Astrocyte (in vitro differentiated cells and primary cell): ENCODE results near the gene OR1J4. TPM values are rescaled to one million over a fixed set of nuclear protein-coding genes. Genes with fewer than 3 reads are reported as not detected.

ENCODE experiments used
- DNase-seq: peaks from one replicate; pipeline ENCODE4 v3.0.0-alpha.2; 2010; ENCODE audit warnings: low read depth
- FAIRE-seq: peaks from 2 replicates; lab custom pipeline; 2011; peaks lifted over from hg19 to GRCh38; lab: Jason Lieb, UNC
- H2AFZ ChIP-seq: 2 replicates; pipeline ENCODE4 v1.6.0; 2012; ENCODE audit warnings: low read depth, low read length, inconsistent platforms
- H3K27ac ChIP-seq: 2 replicates; pipeline ENCODE4 v1.5.1; 2011; ENCODE audit warnings: low read depth, low read length, inconsistent platforms
- H3K27me3 ChIP-seq: 2 replicates; pipeline ENCODE4 v1.6.0; 2011; ENCODE audit warnings: low read length, inconsistent platforms; ENCODE audit not compliant: insufficient read depth
- H3K36me3 ChIP-seq: 2 replicates; pipeline ENCODE4 v1.5.1; 2011; ENCODE audit warnings: low read length, inconsistent platforms; ENCODE audit not compliant: insufficient read depth
- H3K4me1 ChIP-seq: 2 replicates; pipeline ENCODE4 v1.5.1; 2011; ENCODE audit warnings: low read length, inconsistent platforms; ENCODE audit not compliant: insufficient read depth
- H3K4me2 ChIP-seq: 2 replicates; pipeline ENCODE4 v1.6.0; 2012; ENCODE audit warnings: low read length, inconsistent platforms
- H3K4me3 ChIP-seq: 2 replicates; pipeline ENCODE4 v1.5.1; 2011; ENCODE audit warnings: low read depth, mild to moderate bottlenecking, low read length, inconsistent platforms; ENCODE audit not compliant: insufficient read depth
- H3K79me2 ChIP-seq: 2 replicates; pipeline ENCODE4 v1.6.0; 2012; ENCODE audit warnings: mild to moderate bottlenecking, low read length, inconsistent platforms; ENCODE audit not compliant: insufficient read depth
- H3K9ac ChIP-seq: 2 replicates; pipeline ENCODE4 v1.6.0; 2012; ENCODE audit warnings: mild to moderate bottlenecking, low read length, inconsistent platforms
- H3K9me3 ChIP-seq: 2 replicates; pipeline ENCODE4 v1.5.1; 2012; ENCODE audit warnings: low read depth, mild to moderate bottlenecking, low read length, inconsistent platforms; ENCODE audit not compliant: insufficient read depth
- H4K20me1 ChIP-seq: 2 replicates; pipeline ENCODE4 v1.6.0; 2012; ENCODE audit warnings: low read length, inconsistent platforms; ENCODE audit not compliant: insufficient read depth
- H3K27ac Mint-ChIP-seq: one replicate; pipeline ENCODE4 v1.8.0; 2021; ENCODE audit warnings: mild to moderate bottlenecking, mixed read lengths; ENCODE audit not compliant: unreplicated experiment
- H3K27me3 Mint-ChIP-seq: one replicate; pipeline ENCODE4 v1.8.0; 2021; ENCODE audit warnings: low read depth, mixed read lengths; ENCODE audit not compliant: unreplicated experiment
- H3K36me3 Mint-ChIP-seq: one replicate; pipeline ENCODE4 v1.8.0; 2021; ENCODE audit warnings: low read depth, mixed read lengths; ENCODE audit not compliant: unreplicated experiment
- H3K4me1 Mint-ChIP-seq: one replicate; pipeline ENCODE4 v1.8.0; 2021; ENCODE audit warnings: low read depth, mixed read lengths; ENCODE audit not compliant: unreplicated experiment
- H3K4me3 Mint-ChIP-seq: one replicate; pipeline ENCODE4 v1.8.0; 2021; ENCODE audit warnings: mild to moderate bottlenecking, moderate library complexity, mixed read lengths; ENCODE audit not compliant: unreplicated experiment
- H3K9me3 Mint-ChIP-seq: one replicate; pipeline ENCODE4 v1.8.0; 2021; ENCODE audit warnings: mild to moderate bottlenecking, mixed read lengths; ENCODE audit not compliant: unreplicated experiment
- EZH2 ChIP-seq: IDR thresholded peaks from 2 replicates; pipeline ENCODE4 v1.6.1; 2012; ENCODE audit warnings: mild to moderate bottlenecking, low read length, inconsistent platforms; ENCODE audit not compliant: insufficient read depth
- total RNA-seq: library from RNA; stranded (reverse); gene quantifications from 2 replicates; pipeline ENCODE4 v1.2.1, GENCODE V29; 2021
- TF ChIP-seq, protein P1 (sequence below): IDR thresholded peaks from 2 replicates; pipeline ENCODE4 v1.5.1; 2011; ENCODE audit warnings: low read depth, mild to moderate bottlenecking, inconsistent platforms, low read length, moderate library complexity; ENCODE audit not compliant: insufficient read depth

OR1J4 gene
- total RNA-seq, 1 donor from 2014 or later, result not detected

DNA sequence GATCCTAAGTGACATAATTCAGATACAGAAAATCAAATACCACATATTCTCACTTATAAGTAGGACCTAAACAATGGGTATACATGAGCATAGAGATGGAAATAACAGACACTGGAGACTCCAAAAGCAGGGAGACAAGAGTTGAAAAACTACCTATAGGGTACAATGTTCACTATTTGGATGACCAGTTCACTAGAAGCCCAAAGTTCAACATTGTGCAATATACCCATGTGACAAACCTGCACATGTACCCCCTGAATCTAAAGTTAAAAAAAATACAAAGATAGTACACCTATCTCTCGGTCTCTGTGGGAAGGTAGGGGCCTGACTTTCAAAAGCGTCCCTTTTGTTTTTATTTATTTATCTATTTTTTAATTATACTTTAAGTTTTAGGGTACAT, 19.8 kb downstream of the OR1J4 start:
- H3K36me3 Mint-ChIP-seq, result no peaks in the 10 kb centered on the region
- Histone ChIP-seq H3K4me3 (no peak overlapping the region), H3K4me1 (no peaks in the 10 kb centered on the region), H3K36me3 (no peaks in the 10 kb centered on the region), H3K4me2 (no peak overlapping the region), H3K9me3 (no peaks in the 10 kb centered on the region), H4K20me1 (no peaks in the 10 kb centered on the region), H3K79me2 (no peaks in the 10 kb centered on the region), H3K27me3 (no peaks in the 10 kb centered on the region), H3K27ac (no peak overlapping the region), H3K9ac (no peak overlapping the region), H2AFZ (no peak overlapping the region)
- FAIRE-seq (no peak), DNase-seq (no peak)
- H3K4me1 Mint-ChIP-seq, result no peaks in the 10 kb centered on the region
- H3K27ac Mint-ChIP-seq, result no peak overlapping the region
- TF ChIP-seq, protein P1, sequence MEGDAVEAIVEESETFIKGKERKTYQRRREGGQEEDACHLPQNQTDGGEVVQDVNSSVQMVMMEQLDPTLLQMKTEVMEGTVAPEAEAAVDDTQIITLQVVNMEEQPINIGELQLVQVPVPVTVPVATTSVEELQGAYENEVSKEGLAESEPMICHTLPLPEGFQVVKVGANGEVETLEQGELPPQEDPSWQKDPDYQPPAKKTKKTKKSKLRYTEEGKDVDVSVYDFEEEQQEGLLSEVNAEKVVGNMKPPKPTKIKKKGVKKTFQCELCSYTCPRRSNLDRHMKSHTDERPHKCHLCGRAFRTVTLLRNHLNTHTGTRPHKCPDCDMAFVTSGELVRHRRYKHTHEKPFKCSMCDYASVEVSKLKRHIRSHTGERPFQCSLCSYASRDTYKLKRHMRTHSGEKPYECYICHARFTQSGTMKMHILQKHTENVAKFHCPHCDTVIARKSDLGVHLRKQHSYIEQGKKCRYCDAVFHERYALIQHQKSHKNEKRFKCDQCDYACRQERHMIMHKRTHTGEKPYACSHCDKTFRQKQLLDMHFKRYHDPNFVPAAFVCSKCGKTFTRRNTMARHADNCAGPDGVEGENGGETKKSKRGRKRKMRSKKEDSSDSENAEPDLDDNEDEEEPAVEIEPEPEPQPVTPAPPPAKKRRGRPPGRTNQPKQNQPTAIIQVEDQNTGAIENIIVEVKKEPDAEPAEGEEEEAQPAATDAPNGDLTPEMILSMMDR, result no peak
- TF ChIP-seq EZH2, result no peak
- no peak overlapping the region for H3K4me3 Mint-ChIP-seq
- peaks cover 5% of the 10 kb centered on the region for H3K27me3 Mint-ChIP-seq
- peaks cover 5% of the 10 kb centered on the region for H3K9me3 Mint-ChIP-seq

DNA sequence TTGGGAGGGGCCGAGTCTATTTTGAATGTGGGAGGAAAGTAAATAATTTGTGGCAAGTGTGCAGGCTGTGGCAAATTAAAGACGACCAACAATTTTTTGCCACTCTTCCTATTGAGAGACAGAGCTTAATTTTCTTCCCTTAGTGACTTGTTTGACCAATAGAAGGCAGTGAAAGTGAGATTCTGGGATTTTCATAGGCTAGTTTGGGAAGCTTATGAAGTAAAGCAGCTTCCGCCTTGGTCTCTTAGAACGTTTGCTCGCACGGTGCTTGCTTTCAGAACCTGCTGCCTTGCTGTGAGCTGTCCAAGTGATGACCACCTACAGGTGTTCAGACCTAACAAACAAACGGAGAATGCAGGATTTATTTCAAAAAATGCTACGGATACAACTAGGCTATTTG, 27.3 kb downstream of the OR1J4 start:
- Mint-ChIP-seq H3K4me1 (no peaks in the 10 kb centered on the region), H3K36me3 (no peaks in the 10 kb centered on the region), H3K4me3 (no peak overlapping the region), H3K27ac (no peak overlapping the region), H3K9me3 (peaks cover 7% of the 10 kb centered on the region), H3K27me3 (no peaks in the 10 kb centered on the region)
- Histone ChIP-seq H3K4me1 (no peaks in the 10 kb centered on the region), H3K4me3 (no peak overlapping the region), H4K20me1 (no peaks in the 10 kb centered on the region), H3K9ac (no peak overlapping the region), H3K36me3 (no peaks in the 10 kb centered on the region), H3K79me2 (no peaks in the 10 kb centered on the region), H2AFZ (no peak overlapping the region), H3K27ac (no peak overlapping the region), H3K4me2 (no peak overlapping the region), H3K9me3 (no peaks in the 10 kb centered on the region), H3K27me3 (no peaks in the 10 kb centered on the region)
- FAIRE-seq, result no peak
- no peak for DNase-seq
- TF ChIP-seq EZH2, result no peak
- TF ChIP-seq, protein P1, result no peak

DNA sequence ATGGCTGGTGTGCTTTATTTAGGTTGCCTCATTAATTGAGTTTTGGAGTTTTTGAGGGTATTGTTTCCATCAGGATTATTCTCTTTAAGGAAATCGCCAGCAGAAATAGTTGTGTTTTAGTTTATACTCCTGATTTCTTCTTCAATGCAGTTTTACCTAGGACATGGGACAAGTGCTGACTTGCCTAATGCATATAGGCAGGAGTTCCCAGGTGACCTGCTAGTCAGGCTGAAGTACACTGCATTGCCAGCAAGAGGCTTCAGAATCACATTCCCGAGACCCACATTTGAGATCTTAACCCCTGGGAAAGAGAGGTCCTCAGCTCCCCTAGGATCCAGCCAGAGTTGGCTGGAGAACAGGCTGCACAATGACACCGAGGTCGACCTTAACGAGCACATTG, 32.4 kb downstream of the OR1J4 start:
- Histone ChIP-seq H3K9ac (no peak overlapping the region), H3K79me2 (no peaks in the 10 kb centered on the region), H3K4me1 (no peaks in the 10 kb centered on the region), H3K4me3 (no peak overlapping the region), H4K20me1 (no peaks in the 10 kb centered on the region), H3K9me3 (no peaks in the 10 kb centered on the region), H3K27me3 (no peaks in the 10 kb centered on the region), H3K4me2 (no peak overlapping the region), H3K36me3 (no peaks in the 10 kb centered on the region), H2AFZ (no peak overlapping the region), H3K27ac (no peak overlapping the region)
- no peaks in the 10 kb centered on the region for H3K4me1 Mint-ChIP-seq
- FAIRE-seq (no peak), DNase-seq (no peak)
- H3K9me3 Mint-ChIP-seq, result peaks cover 5% of the 10 kb centered on the region
- TF ChIP-seq EZH2, result no peak
- TF ChIP-seq, protein P1, result no peak
- no peaks in the 10 kb centered on the region for H3K27me3 Mint-ChIP-seq
- H3K36me3 Mint-ChIP-seq, result no peaks in the 10 kb centered on the region
- H3K4me3 Mint-ChIP-seq, result no peak overlapping the region
- no peak overlapping the region for H3K27ac Mint-ChIP-seq
